Choroid plexus epithelial cell (primary cell): ENCODE data around the gene BCL2.
"Not testable (repeated sequence)": the region's sequence is repeated elsewhere in the genome, so short reads cannot be mapped to it uniquely, and the experiment has no call there.

Source experiments
- DNase-seq: peaks from one replicate; pipeline ENCODE4 v3.0.0-alpha.2; 2010; ENCODE audit warnings: low read depth
- H3K4me3 ChIP-seq: 2 replicates; pipeline ENCODE4 v1.5.1; 2011; ENCODE audit warnings: low read depth, mild to moderate bottlenecking, control low read depth, low read length, moderate library complexity
- TF ChIP-seq, protein P1 (sequence below): conservative IDR thresholded peaks from 2 replicates; pipeline ENCODE4 v1.5.1; 2011; ENCODE audit warnings: low read depth, mild to moderate bottlenecking, control low read depth, inconsistent platforms, low read length, moderate library complexity

Gene BCL2

DNA sequence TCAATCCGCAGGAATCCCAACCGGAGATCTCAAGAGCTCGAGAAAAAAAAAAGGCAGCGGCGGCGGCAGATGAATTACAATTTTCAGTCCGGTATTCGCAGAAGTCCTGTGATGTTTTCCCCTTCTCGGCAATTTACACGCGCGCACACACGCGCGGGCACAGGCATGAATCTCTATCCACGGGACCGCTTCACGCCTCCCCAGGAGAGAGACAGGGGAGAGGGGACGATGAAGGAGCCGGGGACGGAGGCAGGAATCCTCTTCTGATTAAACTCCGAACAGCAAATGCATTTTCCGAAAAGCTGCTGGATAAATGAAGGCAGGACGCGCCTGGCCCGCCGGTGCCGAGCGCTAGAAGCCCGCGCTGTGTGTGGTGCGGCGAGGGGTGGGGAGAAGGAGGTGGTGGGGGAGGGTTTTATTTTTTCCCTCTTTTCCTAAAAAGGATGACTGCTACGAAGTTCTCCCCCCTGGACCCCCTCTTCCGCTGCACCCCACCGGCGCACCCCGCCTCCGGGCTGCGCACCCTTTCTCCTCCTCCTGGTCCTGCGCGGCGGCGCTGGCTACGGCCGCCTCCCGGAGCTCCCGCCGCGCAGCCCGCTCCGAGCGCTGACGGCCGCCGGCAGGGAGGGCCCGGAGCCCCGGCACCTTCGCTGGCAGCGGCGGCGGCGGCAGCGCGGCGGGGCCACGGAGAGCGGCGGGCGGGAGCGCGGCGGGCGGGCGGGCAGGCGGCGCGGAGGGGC is at the start of gene BCL2:
TSS of gene BCL2 (minus strand) at position 387 of the 740 bp plus-strand sequence.
- H3K4me3 ChIP-seq: peak within 1 kb of the TSS; percentile 60
- TF ChIP-seq, protein P1, sequence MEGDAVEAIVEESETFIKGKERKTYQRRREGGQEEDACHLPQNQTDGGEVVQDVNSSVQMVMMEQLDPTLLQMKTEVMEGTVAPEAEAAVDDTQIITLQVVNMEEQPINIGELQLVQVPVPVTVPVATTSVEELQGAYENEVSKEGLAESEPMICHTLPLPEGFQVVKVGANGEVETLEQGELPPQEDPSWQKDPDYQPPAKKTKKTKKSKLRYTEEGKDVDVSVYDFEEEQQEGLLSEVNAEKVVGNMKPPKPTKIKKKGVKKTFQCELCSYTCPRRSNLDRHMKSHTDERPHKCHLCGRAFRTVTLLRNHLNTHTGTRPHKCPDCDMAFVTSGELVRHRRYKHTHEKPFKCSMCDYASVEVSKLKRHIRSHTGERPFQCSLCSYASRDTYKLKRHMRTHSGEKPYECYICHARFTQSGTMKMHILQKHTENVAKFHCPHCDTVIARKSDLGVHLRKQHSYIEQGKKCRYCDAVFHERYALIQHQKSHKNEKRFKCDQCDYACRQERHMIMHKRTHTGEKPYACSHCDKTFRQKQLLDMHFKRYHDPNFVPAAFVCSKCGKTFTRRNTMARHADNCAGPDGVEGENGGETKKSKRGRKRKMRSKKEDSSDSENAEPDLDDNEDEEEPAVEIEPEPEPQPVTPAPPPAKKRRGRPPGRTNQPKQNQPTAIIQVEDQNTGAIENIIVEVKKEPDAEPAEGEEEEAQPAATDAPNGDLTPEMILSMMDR: no peak
- DNase-seq: peak; percentile 47

DNA sequence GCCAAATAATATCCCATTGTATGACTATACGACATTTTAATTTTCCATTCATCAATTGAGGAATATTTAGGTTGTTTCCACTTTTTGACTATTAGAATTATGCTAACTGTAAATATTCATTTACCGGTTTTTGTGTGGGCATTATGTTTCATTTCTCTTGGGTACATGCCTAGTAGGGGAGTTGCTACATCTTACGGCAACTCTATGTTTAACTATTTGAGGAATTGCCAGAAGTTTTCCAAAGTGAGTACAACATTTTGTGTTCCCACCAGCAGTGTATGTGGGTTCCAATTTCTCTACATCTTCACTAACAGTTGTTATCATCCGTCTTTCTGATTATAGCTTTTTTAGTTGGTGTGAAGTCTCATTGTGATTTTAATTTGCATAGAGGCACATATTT is 49.0 kb upstream of the BCL2 start:
- H3K4me3 ChIP-seq: no peak overlapping the region
- TF ChIP-seq, protein P1: no peak
- DNase-seq: peak; percentile 22

DNA sequence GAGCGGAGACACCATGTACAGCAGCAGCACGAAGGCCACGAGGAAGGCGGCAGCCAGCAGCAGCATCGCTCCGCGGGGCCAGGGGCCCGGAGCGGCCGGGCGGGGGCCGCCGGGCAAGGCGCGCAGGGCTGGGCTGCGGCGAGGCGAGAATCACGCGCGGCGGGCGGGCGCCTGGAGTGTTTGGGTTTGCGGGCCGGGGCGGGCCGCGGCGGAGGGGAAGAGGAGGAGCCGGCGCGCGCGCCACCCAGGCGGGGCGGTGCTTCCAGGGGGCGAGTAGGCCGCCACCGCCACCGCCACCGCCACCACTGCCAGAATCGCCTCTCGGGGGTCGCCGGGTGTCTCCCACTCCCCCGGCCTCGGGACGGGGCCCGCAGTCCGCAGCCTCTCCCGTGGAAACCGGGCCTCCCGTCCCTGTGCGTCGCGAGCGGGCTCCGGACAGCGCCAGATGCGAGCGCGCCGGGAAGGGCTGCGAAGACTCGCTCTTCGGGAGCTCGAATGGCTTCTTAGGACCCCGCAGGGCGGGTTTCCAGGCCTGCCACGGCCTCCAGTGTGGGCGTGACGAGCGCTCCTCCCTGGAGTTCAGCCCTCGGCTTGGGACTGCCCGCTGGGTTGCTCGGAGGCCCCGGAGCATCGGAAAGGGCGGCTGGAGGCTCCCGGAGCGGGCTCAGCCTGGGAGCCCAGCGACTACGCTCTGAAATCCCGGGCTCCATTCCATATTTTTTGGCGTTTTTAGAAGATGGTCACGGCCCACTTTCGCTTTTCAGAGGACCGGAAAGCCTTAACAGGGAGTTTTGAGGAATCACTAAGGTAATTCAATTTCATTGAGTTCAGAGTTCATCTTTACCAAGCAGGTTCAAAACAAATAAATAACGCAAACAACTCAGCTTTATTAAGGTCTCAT is 47.7 kb upstream of the BCL2 start, which contains the start of gene KDSR:
TSS of gene KDSR (minus strand) at position 154 of the 901 bp plus-strand sequence. CDS start at position 66, 88 bp downstream.
- TF ChIP-seq, protein P1: no peak
- DNase-seq: peak; percentile 99
- H3K4me3 ChIP-seq: peak within 1 kb of the TSS; percentile 93

DNA sequence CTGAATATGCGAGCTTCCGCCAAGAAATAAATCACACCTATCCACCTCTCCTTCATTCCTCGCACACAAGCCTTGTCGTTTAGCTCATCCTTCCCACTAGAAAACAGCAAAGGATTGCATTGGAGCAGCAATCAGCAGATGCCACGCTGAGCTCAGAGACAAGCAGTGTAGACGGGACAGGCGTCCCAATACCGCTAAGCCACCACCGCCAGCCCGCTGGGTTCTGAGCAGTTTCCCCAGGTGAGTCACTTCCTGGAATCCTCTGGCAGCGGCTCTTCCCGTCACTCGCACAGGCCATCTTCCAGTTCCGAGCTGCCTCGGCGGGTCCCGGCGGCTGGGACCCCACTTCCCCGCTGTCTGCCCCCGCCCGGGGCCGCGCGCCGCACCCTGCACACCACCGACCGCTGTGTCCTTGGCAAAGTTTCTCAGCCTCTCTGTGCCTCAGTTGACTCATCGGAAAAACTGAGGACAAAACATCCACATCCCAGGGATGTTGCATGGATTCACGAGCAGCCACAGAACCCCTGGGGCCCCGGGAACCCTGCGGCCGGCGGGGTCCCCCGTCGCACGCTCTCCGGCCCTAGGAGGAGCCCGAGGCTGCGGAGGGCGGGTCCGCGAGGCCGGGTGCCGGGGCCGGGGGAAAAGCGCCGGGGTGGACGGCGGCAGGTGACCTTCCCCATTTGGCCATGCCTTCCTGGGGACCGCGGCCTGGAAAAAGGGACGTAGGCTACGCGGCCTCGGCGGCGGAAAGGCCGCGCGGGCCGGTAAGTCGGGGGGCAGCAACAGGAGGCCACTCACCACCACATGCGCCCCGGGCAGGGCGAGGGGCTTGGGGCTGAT is 46.9 kb upstream of the BCL2 start:
- H3K4me3 ChIP-seq: peak overlapping the region; percentile 93
- peak; percentile 59 for DNase-seq
- TF ChIP-seq, protein P1: no peak

DNA sequence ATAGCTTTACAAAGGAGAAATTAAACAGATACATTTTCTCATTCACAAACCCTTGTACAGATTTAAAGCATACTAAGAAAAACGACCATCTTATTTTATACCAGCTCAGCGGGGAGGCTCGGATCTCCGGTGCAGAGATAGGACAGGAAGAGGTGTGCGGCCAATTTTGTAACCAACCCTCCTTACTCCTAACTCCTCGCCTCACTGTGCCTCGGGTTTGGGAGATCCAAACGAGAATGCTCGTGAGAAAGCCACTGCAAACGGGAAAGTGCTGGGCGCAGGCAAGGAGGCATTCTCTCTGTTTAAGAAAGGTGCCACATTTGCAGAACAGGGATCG is 46.3 kb upstream of the BCL2 start:
- H3K4me3 ChIP-seq: peak overlapping the region; percentile 93
- TF ChIP-seq, protein P1: no peak
- peak; percentile 33 for DNase-seq

DNA sequence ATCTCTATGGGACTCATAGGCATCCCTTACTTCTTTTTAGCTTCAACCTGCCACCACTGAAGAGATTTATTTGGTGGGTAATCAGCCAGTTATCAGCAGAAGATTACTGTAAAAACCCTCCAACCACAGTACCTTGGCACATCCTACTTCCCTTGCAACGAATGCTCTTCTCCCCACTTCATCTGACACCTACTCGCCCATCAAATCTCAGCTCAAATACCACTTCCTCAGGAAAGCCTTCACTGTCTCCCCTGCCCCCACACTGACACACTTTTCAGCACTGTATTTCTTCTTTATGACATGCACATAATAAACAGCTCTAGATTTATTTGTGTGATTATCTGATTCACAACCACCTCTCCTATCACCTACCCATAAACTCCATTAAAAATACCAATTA is 44.4 kb upstream of the BCL2 start:
- DNase-seq: no peak
- TF ChIP-seq, protein P1: no peak
- no peak overlapping the region for H3K4me3 ChIP-seq

DNA sequence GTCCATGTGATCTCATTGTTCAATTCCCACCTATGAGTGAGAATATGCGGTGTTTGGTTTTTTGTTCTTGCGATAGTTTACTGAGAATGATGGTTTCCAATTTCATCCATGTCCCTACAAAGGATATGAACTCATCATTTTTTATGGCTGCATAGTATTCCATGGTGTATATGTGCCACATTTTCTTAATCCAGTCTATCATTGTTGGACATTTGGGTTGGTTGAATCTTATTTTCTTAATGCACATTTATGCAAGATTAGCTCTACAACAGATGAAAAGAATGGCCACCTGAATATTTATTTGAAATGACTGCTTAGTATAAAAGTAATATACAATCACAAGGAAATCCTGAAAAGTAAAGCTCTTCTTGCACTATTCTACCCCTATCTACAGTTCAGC is 43.9 kb upstream of the BCL2 start:
- not testable (repeated sequence) for DNase-seq, H3K4me3 ChIP-seq
